NT2/D1 (cell line): Measurements from ENCODE around the gene UTP14C.

Experiments used
- DNase-seq: peaks from one replicate; pipeline ENCODE4 v3.0.0-alpha.2; 2011; ENCODE audit warnings: low read depth, low spot score
- H3K27me3 ChIP-seq: 2 replicates; pipeline ENCODE4 v1.6.0; 2011; ENCODE audit warnings: mild to moderate bottlenecking; ENCODE audit not compliant: insufficient read length, insufficient read depth
- H3K36me3 ChIP-seq: 2 replicates; pipeline ENCODE4 v1.6.1; 2011; ENCODE audit warnings: mild to moderate bottlenecking, low read length, mixed read lengths; ENCODE audit not compliant: insufficient read depth, insufficient read length
- H3K4me1 ChIP-seq: 2 replicates; pipeline ENCODE4 v1.5.1; 2011; ENCODE audit not compliant: insufficient read depth, insufficient read length
- H3K4me3 ChIP-seq: 2 replicates; pipeline ENCODE4 v1.5.1; 2011; ENCODE audit warnings: low read depth; ENCODE audit not compliant: insufficient read length
- H3K9ac ChIP-seq: 2 replicates; pipeline ENCODE4 v1.6.0; 2011; ENCODE audit warnings: low read depth; ENCODE audit not compliant: insufficient read length
- H3K9me3 ChIP-seq: 2 replicates; pipeline ENCODE4 v1.5.1; 2011; ENCODE audit warnings: mild to moderate bottlenecking, low read length; ENCODE audit not compliant: insufficient read depth
- SUZ12 ChIP-seq: IDR thresholded peaks from 2 replicates; pipeline ENCODE4 v1.6.1; 2011; ENCODE audit not compliant: insufficient read length, insufficient read depth; ENCODE audit errors: extremely low read depth
- YY1 ChIP-seq: IDR thresholded peaks from 2 replicates; pipeline ENCODE4 v1.6.1; 2011; ENCODE audit not compliant: insufficient read length, insufficient read depth
- ZNF274 ChIP-seq: IDR thresholded peaks from 2 replicates; pipeline ENCODE4 v1.6.1; 2011; ENCODE audit warnings: mild to moderate bottlenecking, low read depth, low read length

Gene UTP14C

DNA sequence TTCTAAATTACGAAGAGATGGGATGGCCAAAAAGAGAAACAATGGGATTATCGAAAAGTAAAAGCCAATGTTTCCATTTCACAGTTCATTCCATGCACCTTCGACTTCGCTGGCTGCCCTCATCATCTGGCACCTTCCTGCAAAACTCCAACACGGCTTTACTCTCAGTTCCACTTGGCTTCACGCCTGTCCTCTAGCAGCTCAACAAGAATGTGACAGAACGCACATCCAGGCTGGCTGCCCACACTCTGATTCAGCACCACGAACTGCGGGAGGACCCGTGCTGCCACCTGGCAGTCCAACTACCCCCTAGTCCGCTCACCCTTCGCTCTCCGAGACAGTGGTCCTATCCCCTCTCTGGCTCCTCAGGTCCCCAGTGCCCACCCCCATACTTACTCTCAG lies 25.0 kb upstream of the UTP14C start:
- DNase-seq = no peak
- H3K9ac ChIP-seq = no peak overlapping the region
- H3K4me1 ChIP-seq = no peaks in the 10 kb centered on the region
- no peak overlapping the region for H3K4me3 ChIP-seq
- H3K9me3 ChIP-seq = no peaks in the 10 kb centered on the region
- H3K36me3 ChIP-seq = no peaks in the 10 kb centered on the region
- no peaks in the 10 kb centered on the region for H3K27me3 ChIP-seq
- TF ChIP-seq YY1 (no peak), ZNF274 (no peak), SUZ12 (no peak)

DNA sequence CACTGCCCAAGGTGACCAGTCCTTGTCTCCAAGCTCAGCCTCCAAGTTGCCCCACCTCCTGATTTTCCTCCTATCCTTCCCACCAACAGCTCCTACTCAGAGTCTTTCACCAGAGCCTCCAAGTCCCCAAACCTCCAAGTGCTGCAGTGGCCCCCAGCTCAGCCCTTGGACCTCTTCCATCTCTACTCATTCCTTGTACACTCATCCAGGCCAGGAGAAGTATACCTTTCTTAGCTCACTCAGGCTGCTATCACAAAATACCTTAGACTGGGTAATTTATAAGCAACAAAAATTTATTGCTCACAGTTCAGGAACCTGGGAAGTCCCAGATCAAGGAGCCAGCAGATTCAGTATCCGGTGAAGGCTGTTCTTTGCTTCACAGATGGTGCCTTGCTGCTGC lies 24.6 kb upstream of the UTP14C start:
- Histone ChIP-seq H3K9ac (no peak overlapping the region), H3K27me3 (no peaks in the 10 kb centered on the region), H3K36me3 (no peaks in the 10 kb centered on the region), H3K9me3 (no peaks in the 10 kb centered on the region), H3K4me1 (no peaks in the 10 kb centered on the region), H3K4me3 (no peak overlapping the region)
- DNase-seq = no peak
- no peak for TF ChIP-seq YY1
- TF ChIP-seq SUZ12 = no peak
- TF ChIP-seq ZNF274 = no peak

DNA sequence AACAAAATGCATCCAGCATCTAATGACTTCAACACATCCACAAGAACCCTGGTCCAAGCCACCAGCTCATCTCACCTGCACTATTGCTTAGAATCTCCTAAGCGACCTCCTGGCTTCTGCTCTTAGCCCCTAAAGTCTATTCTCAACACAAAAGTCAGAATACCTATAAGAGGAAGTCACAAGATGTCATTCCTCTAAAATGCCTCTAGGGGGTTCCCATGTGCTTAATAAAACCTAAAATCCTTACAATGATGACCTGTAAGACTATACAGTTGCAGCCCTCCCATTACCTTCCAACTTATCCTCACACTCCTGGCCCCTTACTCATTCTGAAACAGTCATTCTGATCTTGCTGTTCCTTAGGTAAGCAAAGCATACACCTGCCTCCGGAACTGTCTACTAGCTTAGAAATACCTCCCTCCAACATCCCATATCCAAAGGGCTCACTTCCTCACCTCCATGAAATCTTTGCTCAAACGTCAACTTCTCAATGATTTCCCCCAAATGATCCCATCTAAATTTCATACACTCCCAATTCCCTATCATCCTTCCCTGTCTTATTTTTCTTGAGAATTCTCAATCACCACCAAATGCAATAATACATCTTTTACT lies 23.3 kb upstream of the UTP14C start:
- Histone ChIP-seq H3K9ac (no peak overlapping the region), H3K9me3 (no peaks in the 10 kb centered on the region), H3K36me3 (no peaks in the 10 kb centered on the region), H3K4me1 (no peaks in the 10 kb centered on the region), H3K4me3 (no peak overlapping the region), H3K27me3 (no peaks in the 10 kb centered on the region)
- DNase-seq = no peak
- TF ChIP-seq SUZ12 (no peak), YY1 (no peak), ZNF274 (no peak)

DNA sequence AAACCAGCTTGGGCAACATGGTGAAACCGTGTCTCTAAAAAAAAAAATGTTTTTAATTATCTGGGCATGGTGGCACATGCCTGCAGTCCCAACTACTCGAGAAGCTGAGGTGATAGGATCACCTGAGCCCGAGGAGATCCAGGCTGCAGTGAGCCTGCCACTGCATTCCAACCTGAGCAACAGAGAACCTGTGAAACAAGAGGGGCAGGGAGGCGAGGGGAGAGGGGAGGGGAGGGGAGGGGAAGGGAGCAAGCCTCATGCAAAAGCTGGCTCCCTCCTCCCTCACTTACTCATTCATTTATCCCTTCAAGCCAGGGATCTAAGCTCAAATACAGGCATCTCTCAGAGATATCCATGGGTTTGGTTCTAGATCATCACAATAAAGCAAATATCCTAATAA lies 22.1 kb upstream of the UTP14C start:
- no peak for DNase-seq
- H3K4me3 ChIP-seq = no peak overlapping the region
- no peaks in the 10 kb centered on the region for H3K36me3 ChIP-seq
- no peaks in the 10 kb centered on the region for H3K27me3 ChIP-seq
- no peaks in the 10 kb centered on the region for H3K9me3 ChIP-seq
- H3K4me1 ChIP-seq = no peaks in the 10 kb centered on the region
- TF ChIP-seq SUZ12 = no peak
- no peak for TF ChIP-seq YY1
- no peak for TF ChIP-seq ZNF274
- no peak overlapping the region for H3K9ac ChIP-seq

DNA sequence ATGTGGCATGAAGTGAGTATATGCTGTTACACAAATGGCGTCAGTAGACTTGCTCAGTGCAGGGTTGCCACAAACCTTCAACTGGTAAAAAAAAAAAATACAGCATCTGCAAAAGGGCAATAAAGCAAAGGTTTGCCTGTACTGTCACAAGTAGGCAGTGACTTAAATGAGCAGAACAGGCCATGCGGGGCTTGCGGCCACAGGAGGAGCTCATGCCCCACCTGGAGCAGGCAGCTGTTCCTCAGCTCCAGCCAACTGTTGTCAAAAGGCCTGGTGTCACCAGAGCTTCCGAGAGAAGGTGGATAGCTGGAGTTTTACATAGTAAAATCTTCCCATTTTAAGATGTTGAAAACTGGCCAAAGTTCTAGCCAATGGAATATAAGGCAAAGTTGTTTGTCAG lies 20.9 kb upstream of the UTP14C start:
- Histone ChIP-seq H3K4me1 (no peaks in the 10 kb centered on the region), H3K27me3 (no peaks in the 10 kb centered on the region), H3K9ac (no peak overlapping the region), H3K4me3 (no peak overlapping the region), H3K36me3 (no peaks in the 10 kb centered on the region), H3K9me3 (no peaks in the 10 kb centered on the region)
- no peak for DNase-seq
- TF ChIP-seq ZNF274 (no peak), SUZ12 (no peak), YY1 (no peak)

DNA sequence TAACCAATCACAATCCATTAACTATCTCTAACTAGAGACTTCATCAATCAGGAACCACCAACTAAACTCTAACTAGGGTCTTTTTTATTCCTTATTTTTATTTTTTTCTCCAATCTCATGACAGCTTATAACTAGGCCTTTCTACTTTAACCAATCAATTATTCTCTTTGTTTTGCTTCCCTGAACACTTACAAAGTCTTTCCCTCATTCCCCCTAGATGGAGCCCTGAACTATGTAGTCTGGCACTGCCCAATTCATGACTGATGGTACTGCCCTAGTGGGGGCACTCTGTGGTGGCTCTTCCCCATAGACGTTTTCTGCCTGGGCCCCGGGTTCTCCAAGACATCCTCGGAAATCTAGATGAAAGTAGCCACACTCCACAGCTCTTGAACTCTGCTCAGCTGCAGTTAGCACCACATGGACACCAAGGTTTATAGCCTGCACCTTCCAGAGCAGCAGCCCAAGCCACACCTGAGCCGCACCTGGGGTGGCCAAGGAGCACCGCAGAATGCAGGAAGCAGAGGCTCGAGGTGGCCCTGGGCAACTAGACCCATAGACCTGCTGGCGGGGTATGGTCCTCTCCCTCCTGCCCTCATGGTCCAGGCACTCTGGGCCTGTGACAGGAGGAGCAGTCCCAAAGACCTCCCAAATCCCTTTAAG lies 19.9 kb upstream of the UTP14C start:
- H3K9me3 ChIP-seq = no peaks in the 10 kb centered on the region
- H3K9ac ChIP-seq = no peak overlapping the region
- no peaks in the 10 kb centered on the region for H3K27me3 ChIP-seq
- no peaks in the 10 kb centered on the region for H3K4me1 ChIP-seq
- no peak for TF ChIP-seq ZNF274
- TF ChIP-seq YY1 = no peak
- TF ChIP-seq SUZ12 = no peak
- H3K4me3 ChIP-seq = no peak overlapping the region
- H3K36me3 ChIP-seq = no peaks in the 10 kb centered on the region
- no peak for DNase-seq

DNA sequence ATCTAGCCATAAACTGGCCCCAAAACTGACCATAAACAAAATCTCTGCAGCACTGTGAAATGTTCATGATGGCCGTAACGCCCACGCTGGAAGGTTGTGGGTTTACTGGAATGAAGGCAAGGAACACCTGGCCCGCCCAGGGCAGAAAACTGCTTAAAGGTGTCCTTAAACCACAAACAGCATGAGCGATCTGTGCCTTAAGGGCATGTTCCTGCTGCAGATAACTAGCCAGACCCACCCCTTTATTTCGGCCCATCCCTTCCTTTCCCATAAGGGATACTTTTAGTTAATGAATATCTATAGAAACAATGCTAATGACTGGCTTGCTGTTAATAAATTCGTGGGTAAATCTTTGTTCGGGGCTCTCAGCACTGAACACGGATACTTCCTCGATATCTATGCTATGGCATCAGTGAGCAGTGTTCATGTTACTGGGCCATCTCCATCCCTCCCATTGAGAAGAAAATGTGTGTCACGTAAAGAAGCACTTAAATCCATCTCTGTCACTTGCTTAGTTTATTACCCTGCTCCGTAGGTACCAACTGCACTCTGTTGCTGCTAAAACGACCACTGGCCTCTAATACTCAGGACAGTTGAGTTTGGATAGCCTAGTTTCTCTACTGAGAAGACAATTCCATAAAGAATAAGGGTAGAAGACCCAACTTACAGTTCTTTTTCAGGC lies 18.5 kb upstream of the UTP14C start:
- Histone ChIP-seq H3K4me1 (no peaks in the 10 kb centered on the region), H3K9me3 (no peaks in the 10 kb centered on the region), H3K9ac (no peak overlapping the region), H3K27me3 (peaks cover 10% of the 10 kb centered on the region), H3K36me3 (no peaks in the 10 kb centered on the region), H3K4me3 (no peak overlapping the region)
- TF ChIP-seq ZNF274 = no peak
- no peak for TF ChIP-seq SUZ12
- no peak for TF ChIP-seq YY1
- no peak for DNase-seq
